SK-MEL-5 (cell line): Measurements from ENCODE around the gene CREBL2. TPM values are rescaled to one million over a fixed set of nuclear protein-coding genes. Genes with fewer than 3 reads are reported as not detected.
"Not testable (repeated sequence)": the region's sequence is repeated elsewhere in the genome, so short reads cannot be mapped to it uniquely, and the experiment has no call there.

Experiments used
- DNase-seq: peaks from one replicate; pipeline ENCODE4 v3.0.0-alpha.2; 2016; ENCODE audit warnings: low read depth, low spot score
- in situ Hi-C: cut with HindIII; loops from 2 replicates; pipeline ENCODE4 v1.10.0; 2016; ENCODE audit warnings: low sequenced_read_pairs, high pct_unique_total_duplicates, low pct_unique_long_range_greater_than_20kb
- polyA plus RNA-seq, 2 experiments: library from polyadenylated mRNA; depleted of rRNA; stranded (reverse); fragments of >200 nt; gene quantifications; 2 replicates each; pipeline ENCODE4 v1.2.3, GENCODE V29; 2015
- total RNA-seq: library from RNA; depleted of rRNA; stranded (reverse); fragments of >200 nt; shearing (Covaris generic); gene quantifications from 2 replicates; pipeline ENCODE4 v1.2.3, GENCODE V29; 2014; rRNA removed

The CREBL2 gene
- total RNA-seq: 71.3 and 72.5 TPM in 2 replicates
- polyA plus RNA-seq (2015; cell fraction: cytosol; rRNA removed): 35.7 and 46.6 TPM in 2 replicates
- polyA plus RNA-seq (2015; cell fraction: nucleus; rRNA removed): 10.1 and 10.8 TPM in 2 replicates

GRCh38 chr12:12611512-12612306, at the start of gene CREBL2:
CREBL2 (plus strand) TSS chr12:12611876; CDS start chr12:12612173, 297 bp downstream.
- in situ Hi-C loops: no loop called here
- peak; percentile 97 for DNase-seq

GRCh38 chr12:12562016-12562483, 49.6 kb upstream of the CREBL2 start:
- DNase-seq: no peak

GRCh38 chr12:12562585-12563261, 49.0 kb upstream of the CREBL2 start, which contains the start of gene DUSP16:
DUSP16 (minus strand) TSS chr12:12562863; CDS start chr12:12521098, 41,765 bp downstream.
- DNase-seq: peak; percentile 97
- in situ Hi-C loops: no loop called here

More at GRCh38 chr12:12562016-12562483, 49.6 kb upstream of the CREBL2 start:
- in situ Hi-C loops: no loop called here

- in situ Hi-C loops: no loop called here
- peak; percentile 90 for DNase-seq
Observed at GRCh38 chr12:12563290-12563928, 48.3 kb upstream of the CREBL2 start.

- DNase-seq: no peak
- in situ Hi-C loops: no loop called here
Observed at GRCh38 chr12:12564911-12565310, 46.8 kb upstream of the CREBL2 start.

GRCh38 chr12:12565971-12566370, 45.7 kb upstream of the CREBL2 start:
- DNase-seq, in situ Hi-C loops: not testable (repeated sequence)

GRCh38 chr12:12572659-12573058, 39.0 kb upstream of the CREBL2 start:
- no peak for DNase-seq
- in situ Hi-C loops: no loop called here

- DNase-seq: no peak
- in situ Hi-C loops: no loop called here
Observed at GRCh38 chr12:12577786-12578185, 33.9 kb upstream of the CREBL2 start.

GRCh38 chr12:12580716-12581115, 31.0 kb upstream of the CREBL2 start:
- DNase-seq, in situ Hi-C loops: not testable (repeated sequence)

GRCh38 chr12:12582193-12582881, 29.3 kb upstream of the CREBL2 start:
- in situ Hi-C loops: no loop called here
- DNase-seq: no peak

- in situ Hi-C loops: no loop called here
- DNase-seq: no peak
Observed at GRCh38 chr12:12582895-12583303, 28.8 kb upstream of the CREBL2 start.

GRCh38 chr12:12583510-12584178, 28.0 kb upstream of the CREBL2 start:
- in situ Hi-C loops: no loop called here
- no peak for DNase-seq

- in situ Hi-C loops: no loop called here
- no peak for DNase-seq
Observed at GRCh38 chr12:12585115-12585863, 26.4 kb upstream of the CREBL2 start.

- in situ Hi-C loops: no loop called here
- no peak for DNase-seq
Observed at GRCh38 chr12:12586879-12587675, 24.6 kb upstream of the CREBL2 start.

GRCh38 chr12:12587878-12588277, 23.8 kb upstream of the CREBL2 start:
- DNase-seq: no peak
- in situ Hi-C loops: no loop called here

GRCh38 chr12:12588436-12588835, 23.2 kb upstream of the CREBL2 start:
- DNase-seq, in situ Hi-C loops: not testable (repeated sequence)
